ENCODE data around the gene WDR37.

WDR37 gene

DNA sequence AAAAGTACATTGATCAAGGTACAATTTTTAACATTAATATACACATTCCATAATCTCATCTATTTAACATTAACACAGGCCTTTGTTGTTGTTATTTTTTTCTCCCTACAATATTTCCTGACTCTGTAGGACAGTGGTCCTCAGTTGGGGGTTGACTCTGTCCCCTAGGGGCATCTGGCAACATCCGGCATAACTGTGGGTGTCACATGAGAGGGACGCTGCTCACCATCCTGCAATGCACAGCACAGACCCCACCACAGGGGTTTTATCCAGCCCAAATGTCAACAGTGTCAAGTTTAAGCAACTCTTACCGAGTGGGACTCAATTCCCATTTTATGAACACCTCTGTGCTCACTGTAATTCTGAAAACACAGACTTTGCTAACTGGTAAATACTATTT, 16.1 kb upstream of the WDR37 start:
- Histone ChIP-seq H3K4me1 (ENCODE audit: control insufficient read depth, low read length) (peaks cover 23% of the 10 kb centered on the region), H3K27me3 (ENCODE audit: control insufficient read depth, low read length) (no peaks in the 10 kb centered on the region), H3K4me2 (ENCODE audit: low read length) (no peak overlapping the region), H3F3A (ENCODE audit: control insufficient read depth, insufficient read depth) (peaks cover 64% of the 10 kb centered on the region), H3K36me3 (ENCODE audit: control insufficient read depth, low read length) (peaks cover 74% of the 10 kb centered on the region), H3K79me2 (ENCODE audit: control insufficient read depth, low read length) (peaks cover 26% of the 10 kb centered on the region), H3K9me3 (ENCODE audit: control insufficient read depth, insufficient read depth, low read length) (no peaks in the 10 kb centered on the region), H3K9me2 (replicated peaks; ENCODE audit: control insufficient read depth, low read length) (no peaks in the 10 kb centered on the region), H4K20me1 (ENCODE audit: control insufficient read depth, insufficient read depth, low read depth, low read length) (peaks cover 19% of the 10 kb centered on the region; the same call in 1 of the 2 replicates), H3K4me3 (ENCODE audit: low read length) (no peak overlapping the region), H3K27ac (ENCODE audit: low read depth, low read length) (no peak overlapping the region)
- TF ChIP-seq, protein P1, sequence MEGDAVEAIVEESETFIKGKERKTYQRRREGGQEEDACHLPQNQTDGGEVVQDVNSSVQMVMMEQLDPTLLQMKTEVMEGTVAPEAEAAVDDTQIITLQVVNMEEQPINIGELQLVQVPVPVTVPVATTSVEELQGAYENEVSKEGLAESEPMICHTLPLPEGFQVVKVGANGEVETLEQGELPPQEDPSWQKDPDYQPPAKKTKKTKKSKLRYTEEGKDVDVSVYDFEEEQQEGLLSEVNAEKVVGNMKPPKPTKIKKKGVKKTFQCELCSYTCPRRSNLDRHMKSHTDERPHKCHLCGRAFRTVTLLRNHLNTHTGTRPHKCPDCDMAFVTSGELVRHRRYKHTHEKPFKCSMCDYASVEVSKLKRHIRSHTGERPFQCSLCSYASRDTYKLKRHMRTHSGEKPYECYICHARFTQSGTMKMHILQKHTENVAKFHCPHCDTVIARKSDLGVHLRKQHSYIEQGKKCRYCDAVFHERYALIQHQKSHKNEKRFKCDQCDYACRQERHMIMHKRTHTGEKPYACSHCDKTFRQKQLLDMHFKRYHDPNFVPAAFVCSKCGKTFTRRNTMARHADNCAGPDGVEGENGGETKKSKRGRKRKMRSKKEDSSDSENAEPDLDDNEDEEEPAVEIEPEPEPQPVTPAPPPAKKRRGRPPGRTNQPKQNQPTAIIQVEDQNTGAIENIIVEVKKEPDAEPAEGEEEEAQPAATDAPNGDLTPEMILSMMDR (IDR thresholded peaks at IDR 0.05; ENCODE audit: low read depth, low read length, poor library complexity, severe bottlenecking): no peak
- TF ChIP-seq EZH2phosphoT487 (IDR thresholded peaks at IDR 0.05; ENCODE audit: borderline replicate concordance, low read length): no peak

DNA sequence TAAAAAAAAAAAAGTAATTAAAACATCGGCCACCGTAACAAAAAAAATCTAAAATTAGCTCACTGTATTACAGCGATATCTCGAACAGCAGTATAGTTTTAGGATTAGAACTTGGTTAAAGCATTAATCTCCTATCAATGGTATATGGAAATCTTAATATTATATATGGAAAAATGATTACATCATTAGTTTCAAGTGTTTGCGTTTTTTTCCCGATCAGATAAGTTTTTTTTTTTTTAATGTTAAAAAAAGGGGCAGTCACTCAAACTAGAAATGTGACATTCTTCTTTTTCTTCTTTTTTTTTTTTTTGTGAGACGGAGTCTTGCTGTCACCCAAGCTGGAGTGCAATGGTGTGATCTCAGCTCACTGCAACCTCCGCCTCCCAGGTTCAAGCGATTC, 14.7 kb upstream of the WDR37 start:
- Histone ChIP-seq H3K4me1 (ENCODE audit: control insufficient read depth, low read length) (peaks cover 36% of the 10 kb centered on the region), H3K4me2 (ENCODE audit: low read length) (no peak overlapping the region), H4K20me1 (ENCODE audit: control insufficient read depth, insufficient read depth, low read depth, low read length) (peaks cover 31% of the 10 kb centered on the region; the same call in 1 of the 2 replicates), H3K79me2 (ENCODE audit: control insufficient read depth, low read length) (peaks cover 40% of the 10 kb centered on the region), H3K36me3 (ENCODE audit: control insufficient read depth, low read length) (peaks cover 87% of the 10 kb centered on the region), H3K9me2 (replicated peaks; ENCODE audit: control insufficient read depth, low read length) (no peaks in the 10 kb centered on the region), H3F3A (ENCODE audit: control insufficient read depth, insufficient read depth) (peaks cover 76% of the 10 kb centered on the region), H3K4me3 (ENCODE audit: low read length) (no peak overlapping the region), H3K27me3 (ENCODE audit: control insufficient read depth, low read length) (no peaks in the 10 kb centered on the region), H3K27ac (ENCODE audit: low read depth, low read length) (no peak overlapping the region), H3K9me3 (ENCODE audit: control insufficient read depth, insufficient read depth, low read length) (no peaks in the 10 kb centered on the region)
- TF ChIP-seq, protein P1 (IDR thresholded peaks at IDR 0.05; ENCODE audit: low read depth, low read length, poor library complexity, severe bottlenecking): no peak
- no peak for TF ChIP-seq EZH2phosphoT487 (IDR thresholded peaks at IDR 0.05; ENCODE audit: borderline replicate concordance, low read length)

GRCh38 chr10:1043532-1043995, 12.6 kb upstream of the WDR37 start:
- H3K27me3 ChIP-seq (ENCODE audit: control insufficient read depth, low read length): no peaks in the 10 kb centered on the region
- TF ChIP-seq EZH2phosphoT487 (IDR thresholded peaks at IDR 0.05; ENCODE audit: borderline replicate concordance, low read length): no peak
- TF ChIP-seq, protein P1 (IDR thresholded peaks at IDR 0.05; ENCODE audit: low read depth, low read length, poor library complexity, severe bottlenecking): no peak
- H3K4me3 ChIP-seq (ENCODE audit: low read length): peak overlapping the region; percentile 68
- peak overlapping the region; percentile 73 for H3K27ac ChIP-seq (ENCODE audit: low read depth, low read length)
- H3K9me2 ChIP-seq (replicated peaks; ENCODE audit: control insufficient read depth, low read length): no peaks in the 10 kb centered on the region
- no peaks in the 10 kb centered on the region for H3K9me3 ChIP-seq (ENCODE audit: control insufficient read depth, insufficient read depth, low read length)
- H4K20me1 ChIP-seq (ENCODE audit: control insufficient read depth, insufficient read depth, low read depth, low read length): peaks cover 41% of the 10 kb centered on the region
- peaks cover 89% of the 10 kb centered on the region for H3K36me3 ChIP-seq (ENCODE audit: control insufficient read depth, low read length)
- H3K79me2 ChIP-seq (ENCODE audit: control insufficient read depth, low read length): peaks cover 53% of the 10 kb centered on the region
- peaks cover 41% of the 10 kb centered on the region for H3K4me1 ChIP-seq (ENCODE audit: control insufficient read depth, low read length)
- peak overlapping the region; percentile 71 for H3K4me2 ChIP-seq (ENCODE audit: low read length)
- peaks cover 72% of the 10 kb centered on the region for H3F3A ChIP-seq (ENCODE audit: control insufficient read depth, insufficient read depth)

Data from DOHH2 (cell line).